Measurements from ENCODE around the gene SAMM50.

DNA sequence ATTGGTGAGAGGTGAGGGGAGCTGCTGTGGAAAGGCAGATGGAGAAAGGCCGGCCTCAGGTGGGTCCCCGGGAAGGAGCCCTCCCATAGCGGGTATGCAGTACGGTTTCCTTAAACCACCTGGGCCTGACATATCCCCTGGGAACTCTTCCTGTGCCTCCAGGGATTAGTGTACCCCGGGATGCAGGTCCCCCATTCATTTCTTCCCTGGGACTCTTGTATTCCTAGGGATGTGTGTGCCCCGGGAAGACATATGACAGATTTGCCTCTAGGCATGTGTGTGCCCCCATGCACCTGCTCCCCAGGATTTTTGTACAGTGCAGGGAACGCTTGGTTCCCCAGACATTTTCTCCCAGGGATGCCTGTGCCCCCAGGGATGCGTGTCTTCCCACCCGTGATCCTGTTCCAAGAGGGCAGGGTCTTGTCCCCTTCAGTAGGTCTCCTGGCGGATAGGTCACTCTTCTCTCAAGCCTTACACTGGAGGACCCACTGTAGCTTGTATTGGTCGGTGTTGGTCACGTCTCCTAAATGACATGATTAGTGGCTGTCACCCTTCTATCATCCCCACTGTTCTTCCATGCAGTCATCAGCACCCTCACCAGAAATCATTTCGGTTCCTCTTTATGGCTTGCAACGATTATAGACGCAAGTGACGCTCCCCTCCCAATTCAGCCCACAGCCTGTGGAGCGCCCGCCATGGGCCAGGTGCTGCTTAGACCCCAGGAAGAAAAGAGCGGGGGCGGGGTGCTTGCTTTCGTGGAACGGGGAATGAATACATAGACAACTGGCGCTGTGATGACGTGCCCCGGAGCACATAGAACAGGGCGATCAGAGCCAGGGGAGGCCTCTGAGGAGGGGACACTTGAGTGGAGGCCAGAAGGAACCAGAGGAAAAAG, 70.2 kb downstream of the SAMM50 start:
- TF ChIP-seq, protein P1, sequence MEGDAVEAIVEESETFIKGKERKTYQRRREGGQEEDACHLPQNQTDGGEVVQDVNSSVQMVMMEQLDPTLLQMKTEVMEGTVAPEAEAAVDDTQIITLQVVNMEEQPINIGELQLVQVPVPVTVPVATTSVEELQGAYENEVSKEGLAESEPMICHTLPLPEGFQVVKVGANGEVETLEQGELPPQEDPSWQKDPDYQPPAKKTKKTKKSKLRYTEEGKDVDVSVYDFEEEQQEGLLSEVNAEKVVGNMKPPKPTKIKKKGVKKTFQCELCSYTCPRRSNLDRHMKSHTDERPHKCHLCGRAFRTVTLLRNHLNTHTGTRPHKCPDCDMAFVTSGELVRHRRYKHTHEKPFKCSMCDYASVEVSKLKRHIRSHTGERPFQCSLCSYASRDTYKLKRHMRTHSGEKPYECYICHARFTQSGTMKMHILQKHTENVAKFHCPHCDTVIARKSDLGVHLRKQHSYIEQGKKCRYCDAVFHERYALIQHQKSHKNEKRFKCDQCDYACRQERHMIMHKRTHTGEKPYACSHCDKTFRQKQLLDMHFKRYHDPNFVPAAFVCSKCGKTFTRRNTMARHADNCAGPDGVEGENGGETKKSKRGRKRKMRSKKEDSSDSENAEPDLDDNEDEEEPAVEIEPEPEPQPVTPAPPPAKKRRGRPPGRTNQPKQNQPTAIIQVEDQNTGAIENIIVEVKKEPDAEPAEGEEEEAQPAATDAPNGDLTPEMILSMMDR (IDR thresholded peaks at IDR 0.05) = no peak
- peak in 2 of 3 donors; percentile 4 to 16 for TF ChIP-seq POLR2A (IDR thresholded peaks at IDR 0.05)
